ENCODE data around the gene LRRC37A2.
"Not testable (repeated sequence)": the region's sequence is repeated elsewhere in the genome, so short reads cannot be mapped to it uniquely, and the experiment has no call there.

LRRC37A2 gene

DNA sequence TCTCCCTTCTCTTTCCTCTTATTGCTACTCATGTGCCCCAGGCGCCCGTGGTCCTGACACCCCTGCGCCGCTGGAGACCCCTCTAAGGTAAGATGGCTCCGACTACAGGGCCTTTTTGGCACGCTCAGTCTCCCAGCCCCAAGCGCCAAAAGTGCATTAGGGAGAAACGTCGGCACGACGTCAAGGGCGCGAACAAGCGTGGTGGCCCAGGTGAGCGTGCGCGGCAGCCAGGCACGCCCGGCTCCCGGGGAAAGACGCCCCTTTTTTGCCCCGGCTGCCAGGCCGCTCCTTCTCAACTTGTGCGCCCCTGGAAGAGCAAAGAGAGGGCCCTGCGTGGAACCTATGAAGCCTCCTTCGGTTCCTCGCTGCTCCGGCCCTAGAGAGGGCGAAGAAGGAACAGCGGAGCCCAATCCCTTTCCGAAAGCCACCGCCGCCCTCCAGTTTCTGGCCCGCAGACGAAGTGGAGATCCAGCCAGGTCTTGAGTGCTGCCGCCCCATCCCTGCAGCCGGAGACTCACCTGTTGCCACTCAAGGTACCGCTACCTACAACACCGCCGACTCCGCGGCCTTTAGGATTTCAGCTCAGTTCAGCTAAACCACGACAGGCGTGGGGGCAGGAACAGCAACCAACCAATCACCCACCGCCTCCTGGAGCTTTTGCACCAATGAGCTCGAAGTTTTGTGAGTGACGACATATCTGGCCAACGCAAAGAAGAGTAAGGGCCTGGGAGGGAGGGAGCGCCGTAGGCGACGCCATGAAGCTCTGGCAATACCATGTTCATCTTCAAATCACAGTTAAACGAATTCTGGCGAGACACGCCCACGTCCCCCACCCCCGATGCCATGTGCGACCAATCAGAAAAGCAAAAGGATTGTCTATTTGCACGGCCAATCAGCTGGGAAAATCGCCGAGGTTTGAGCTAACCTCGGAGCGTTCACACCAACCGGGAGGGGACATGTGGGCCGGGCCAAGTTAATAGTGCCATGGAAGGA is 67.1 kb downstream of the LRRC37A2 start, which contains the start of gene ARL17A:
TSS of gene ARL17A (minus strand) at position 609 of the 993 bp plus-strand sequence. CDS start 3,369 bp downstream, outside the sequence.
- H2AFZ ChIP-seq (ENCODE audit: insufficient read depth, low read length, poor library complexity); H2BK120ac ChIP-seq (ENCODE audit: insufficient read depth, low read length, poor library complexity); H3K27ac ChIP-seq (ENCODE audit: low read depth, low read length); H4K91ac ChIP-seq (ENCODE audit: low read depth, low read length); H3K4me2 ChIP-seq (ENCODE audit: low read length); H3K4me1 ChIP-seq (ENCODE audit: control insufficient read depth in 1 of 2, insufficient read depth in 2 of 2, low read length in 2 of 2); H4K12ac ChIP-seq (ENCODE audit: low read depth, low read length); H3K27me3 ChIP-seq (ENCODE audit: insufficient read depth, low read length); H3K4me3 ChIP-seq (ENCODE audit: low read depth, low read length); H2BK12ac ChIP-seq (ENCODE audit: low read length); H3K4ac ChIP-seq (ENCODE audit: low read depth, low read length); H3K79me1 ChIP-seq (ENCODE audit: low read length); DNase-seq; H3K18ac ChIP-seq (ENCODE audit: low read length); H3K9me3 ChIP-seq (ENCODE audit: insufficient read depth, low read depth, low read length); H3K36me3 ChIP-seq (ENCODE audit: control insufficient read depth in 1 of 2, insufficient read depth in 2 of 2, low read length in 2 of 2); H3K79me2 ChIP-seq (ENCODE audit: control insufficient read depth, insufficient read depth, low read length, poor library complexity); H3K14ac ChIP-seq (ENCODE audit: low read length); H2AK5ac ChIP-seq (ENCODE audit: low read length); H4K8ac ChIP-seq (ENCODE audit: low read depth, low read length); H3K23ac ChIP-seq (ENCODE audit: low read length); H3K9ac ChIP-seq (ENCODE audit: low read length); H2BK5ac ChIP-seq (ENCODE audit: low read depth, low read length, poor library complexity): not testable (repeated sequence)
- WGBS (ENCODE audit: extremely low coverage, insufficient coverage, insufficient read length) = no CpG with 5 or more reads among the region's 65 CpGs

DNA sequence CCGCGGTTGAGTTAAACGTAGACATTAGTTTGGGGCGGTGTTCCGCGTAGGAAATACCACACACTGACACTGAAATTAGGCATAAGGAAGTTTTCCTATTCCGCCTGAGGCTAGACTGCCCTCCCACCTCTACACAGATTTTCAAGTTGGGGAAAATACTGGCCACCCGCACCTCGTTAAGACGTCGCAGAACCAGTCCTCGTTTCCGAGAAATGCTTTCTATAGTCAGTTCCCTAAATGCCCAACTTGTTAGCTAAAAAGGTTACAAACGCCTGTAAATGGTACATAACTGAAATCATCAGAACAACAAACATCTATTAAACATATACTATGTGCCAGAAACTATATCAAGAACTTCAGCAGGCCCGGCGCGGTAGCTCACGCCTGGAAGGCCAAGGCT is 67.8 kb downstream of the LRRC37A2 start:
- not testable (repeated sequence) for H3K9me3 ChIP-seq (ENCODE audit: insufficient read depth, low read depth, low read length); H2BK12ac ChIP-seq (ENCODE audit: low read length); H4K91ac ChIP-seq (ENCODE audit: low read depth, low read length); H2AK5ac ChIP-seq (ENCODE audit: low read length); H4K8ac ChIP-seq (ENCODE audit: low read depth, low read length); H3K14ac ChIP-seq (ENCODE audit: low read length); H2AFZ ChIP-seq (ENCODE audit: insufficient read depth, low read length, poor library complexity); DNase-seq; H3K27me3 ChIP-seq (ENCODE audit: insufficient read depth, low read length); H2BK5ac ChIP-seq (ENCODE audit: low read depth, low read length, poor library complexity); H3K79me2 ChIP-seq (ENCODE audit: control insufficient read depth, insufficient read depth, low read length, poor library complexity); H3K23ac ChIP-seq (ENCODE audit: low read length); H3K4me2 ChIP-seq (ENCODE audit: low read length); H3K4me1 ChIP-seq (ENCODE audit: control insufficient read depth in 1 of 2, insufficient read depth in 2 of 2, low read length in 2 of 2); H3K4me3 ChIP-seq (ENCODE audit: low read depth, low read length); H3K27ac ChIP-seq (ENCODE audit: low read depth, low read length); H4K12ac ChIP-seq (ENCODE audit: low read depth, low read length); H3K36me3 ChIP-seq (ENCODE audit: control insufficient read depth in 1 of 2, insufficient read depth in 2 of 2, low read length in 2 of 2); H3K79me1 ChIP-seq (ENCODE audit: low read length); H3K4ac ChIP-seq (ENCODE audit: low read depth, low read length); H3K18ac ChIP-seq (ENCODE audit: low read length); H3K9ac ChIP-seq (ENCODE audit: low read length); H2BK120ac ChIP-seq (ENCODE audit: insufficient read depth, low read length, poor library complexity)
- WGBS (ENCODE audit: extremely low coverage, insufficient coverage, insufficient read length) = no CpG with 5 or more reads among the region's 18 CpGs

DNA sequence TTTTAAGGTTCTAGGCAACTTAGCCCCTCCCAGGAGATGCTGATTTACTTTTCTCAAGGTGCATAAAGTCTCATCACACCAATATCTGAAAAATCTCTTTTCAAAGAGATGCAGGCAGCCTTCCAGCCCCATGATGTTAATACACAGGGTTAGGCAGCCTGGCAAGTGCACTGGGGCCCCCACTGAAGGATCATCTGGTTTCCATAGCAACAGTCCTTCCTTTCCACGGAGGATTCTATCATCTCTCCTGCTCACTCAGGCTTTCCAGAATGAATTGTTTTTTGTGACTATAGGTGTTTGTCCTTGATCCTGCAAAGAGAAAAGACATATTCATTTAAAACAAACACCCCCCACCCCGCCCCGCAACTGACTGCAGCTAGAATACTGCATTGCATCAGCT is 73.2 kb downstream of the LRRC37A2 start:
- H3K9ac ChIP-seq (ENCODE audit: low read length) = not testable (repeated sequence)

DNA sequence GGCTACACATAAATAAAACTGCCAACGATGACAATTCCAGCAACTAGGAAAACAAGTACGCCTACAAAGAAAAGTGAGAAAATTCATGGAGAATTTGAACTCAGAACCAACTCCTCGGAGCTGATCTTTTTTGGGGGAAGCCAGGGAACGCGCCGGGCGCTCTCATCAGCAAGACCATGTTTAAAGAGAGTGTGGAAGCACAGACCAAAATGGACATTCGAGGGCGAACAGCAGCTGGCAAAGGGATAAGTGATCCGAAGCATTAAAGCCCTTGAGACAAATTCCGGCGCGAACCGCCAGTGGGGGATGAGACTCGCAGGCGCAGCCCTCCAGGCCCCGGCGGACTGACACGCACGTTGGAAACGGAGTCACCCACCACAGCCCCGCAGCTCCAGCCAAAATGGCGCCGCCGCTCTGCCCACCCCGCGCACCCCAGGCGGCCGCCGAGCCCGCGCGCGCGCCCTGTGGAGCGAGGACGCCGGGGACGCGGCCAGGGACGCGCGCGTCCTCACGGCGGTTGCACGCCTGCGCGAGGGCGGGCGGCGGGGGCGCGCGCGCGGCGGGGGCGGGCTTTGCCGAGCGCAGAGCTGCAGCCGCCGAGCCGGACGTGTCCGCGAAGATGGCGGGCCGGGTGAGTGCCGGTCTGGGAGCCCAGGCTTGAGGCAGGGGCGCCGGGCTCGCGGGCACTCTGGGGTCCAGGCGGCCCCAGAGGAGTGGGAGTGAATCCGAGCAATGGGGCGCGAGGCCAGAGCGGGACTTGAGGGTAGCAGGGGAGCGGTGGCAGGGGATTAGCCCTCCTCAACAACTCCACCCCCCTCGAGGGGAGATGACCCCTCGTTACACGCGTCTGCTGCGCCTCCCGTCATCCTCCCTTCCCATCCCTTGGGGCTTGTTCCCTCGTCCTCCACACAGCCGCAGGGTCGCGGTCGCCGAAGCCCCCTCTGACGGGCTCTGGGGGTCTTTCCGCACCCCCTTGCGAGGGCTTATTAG is 78.2 kb downstream of the LRRC37A2 start, which contains the start of gene NSF:
TSS of gene NSF (plus strand) at position 513 of the 990 bp plus-strand sequence. CDS start at position 620, 107 bp downstream.
- no CpG with 5 or more reads among the region's 95 CpGs for WGBS (ENCODE audit: extremely low coverage, insufficient coverage, insufficient read length)

More for the DNA sequence above, 73.2 kb downstream of the LRRC37A2 start:
- H3K23ac ChIP-seq (ENCODE audit: low read length); H3K79me1 ChIP-seq (ENCODE audit: low read length); H3K36me3 ChIP-seq (ENCODE audit: control insufficient read depth in 1 of 2, insufficient read depth in 2 of 2, low read length in 2 of 2); H2AFZ ChIP-seq (ENCODE audit: insufficient read depth, low read length, poor library complexity); H2BK12ac ChIP-seq (ENCODE audit: low read length); H2BK5ac ChIP-seq (ENCODE audit: low read depth, low read length, poor library complexity); H3K27ac ChIP-seq (ENCODE audit: low read depth, low read length); H3K9me3 ChIP-seq (ENCODE audit: insufficient read depth, low read depth, low read length); H2BK120ac ChIP-seq (ENCODE audit: insufficient read depth, low read length, poor library complexity); H3K18ac ChIP-seq (ENCODE audit: low read length); H3K14ac ChIP-seq (ENCODE audit: low read length); H4K91ac ChIP-seq (ENCODE audit: low read depth, low read length); H4K12ac ChIP-seq (ENCODE audit: low read depth, low read length); DNase-seq; H3K4ac ChIP-seq (ENCODE audit: low read depth, low read length); H3K27me3 ChIP-seq (ENCODE audit: insufficient read depth, low read length); H3K79me2 ChIP-seq (ENCODE audit: control insufficient read depth, insufficient read depth, low read length, poor library complexity); H2AK5ac ChIP-seq (ENCODE audit: low read length); H4K8ac ChIP-seq (ENCODE audit: low read depth, low read length); H3K4me3 ChIP-seq (ENCODE audit: low read depth, low read length); H3K4me1 ChIP-seq (ENCODE audit: control insufficient read depth in 1 of 2, insufficient read depth in 2 of 2, low read length in 2 of 2); H3K4me2 ChIP-seq (ENCODE audit: low read length): not testable (repeated sequence)
- WGBS (ENCODE audit: extremely low coverage, insufficient coverage, insufficient read length) = no CpG with 5 or more reads among the region's 3 CpGs

More for the DNA sequence above, 78.2 kb downstream of the LRRC37A2 start, which contains the start of gene NSF:
- not testable (repeated sequence) for H3K27ac ChIP-seq (ENCODE audit: low read depth, low read length); H4K12ac ChIP-seq (ENCODE audit: low read depth, low read length); H3K23ac ChIP-seq (ENCODE audit: low read length); H2BK120ac ChIP-seq (ENCODE audit: insufficient read depth, low read length, poor library complexity); H3K18ac ChIP-seq (ENCODE audit: low read length); H3K4me1 ChIP-seq (ENCODE audit: control insufficient read depth in 1 of 2, insufficient read depth in 2 of 2, low read length in 2 of 2); H3K14ac ChIP-seq (ENCODE audit: low read length); H2BK5ac ChIP-seq (ENCODE audit: low read depth, low read length, poor library complexity); H3K4me2 ChIP-seq (ENCODE audit: low read length); H3K79me2 ChIP-seq (ENCODE audit: control insufficient read depth, insufficient read depth, low read length, poor library complexity); H3K9ac ChIP-seq (ENCODE audit: low read length); H3K9me3 ChIP-seq (ENCODE audit: insufficient read depth, low read depth, low read length); H4K91ac ChIP-seq (ENCODE audit: low read depth, low read length); H3K4ac ChIP-seq (ENCODE audit: low read depth, low read length); H2AK5ac ChIP-seq (ENCODE audit: low read length); H3K4me3 ChIP-seq (ENCODE audit: low read depth, low read length); H2AFZ ChIP-seq (ENCODE audit: insufficient read depth, low read length, poor library complexity); H4K8ac ChIP-seq (ENCODE audit: low read depth, low read length); H2BK12ac ChIP-seq (ENCODE audit: low read length); H3K79me1 ChIP-seq (ENCODE audit: low read length); DNase-seq; H3K27me3 ChIP-seq (ENCODE audit: insufficient read depth, low read length); H3K36me3 ChIP-seq (ENCODE audit: control insufficient read depth in 1 of 2, insufficient read depth in 2 of 2, low read length in 2 of 2)

Measured in trophoblast cell (in vitro differentiated cells and primary cell).